Measurements from ENCODE around the gene CNP. TPM values are rescaled to one million over a fixed set of nuclear protein-coding genes. Genes with fewer than 3 reads are reported as not detected.

CNP gene
- total RNA-seq, 1 donor from 2014 or later: 79.4 TPM

GRCh38 chr17:41972571-41973407 lies 6.2 kb downstream of the CNP start:
- Mint-ChIP-seq H3K9me3 (ENCODE audit: low read depth) (no peaks in the 10 kb centered on the region), H3K36me3 (ENCODE audit: low read depth) (peaks cover 24% of the 10 kb centered on the region), H3K27me3 (ENCODE audit: low read depth) (no peaks in the 10 kb centered on the region), H3K4me3 (ENCODE audit: unreplicated experiment) (no peak overlapping the region), H3K4me1 (ENCODE audit: low read depth) (peaks cover 31% of the 10 kb centered on the region), H3K27ac (ENCODE audit: unreplicated experiment) (peak overlapping the region; percentile 54)
- TF ChIP-seq CTCF (IDR thresholded peaks at IDR 0.05): no peak
- peak; percentile 65 for DNase-seq (ENCODE audit: low spot score)

GRCh38 chr17:41973408-41973811 lies 6.8 kb downstream of the CNP start:
- Mint-ChIP-seq H3K9me3 (ENCODE audit: low read depth) (no peaks in the 10 kb centered on the region), H3K36me3 (ENCODE audit: low read depth) (peaks cover 25% of the 10 kb centered on the region), H3K27me3 (ENCODE audit: low read depth) (no peaks in the 10 kb centered on the region), H3K4me1 (ENCODE audit: low read depth) (peaks cover 25% of the 10 kb centered on the region), H3K4me3 (ENCODE audit: unreplicated experiment) (no peak overlapping the region), H3K27ac (ENCODE audit: unreplicated experiment) (no peak overlapping the region)
- no peak for TF ChIP-seq CTCF (IDR thresholded peaks at IDR 0.05)
- DNase-seq (ENCODE audit: low spot score): peak; percentile 73

GRCh38 chr17:41974031-41974430 lies 7.4 kb downstream of the CNP start:
- Mint-ChIP-seq H3K27ac (ENCODE audit: unreplicated experiment) (no peak overlapping the region), H3K4me3 (ENCODE audit: unreplicated experiment) (no peak overlapping the region), H3K4me1 (ENCODE audit: low read depth) (peaks cover 18% of the 10 kb centered on the region), H3K9me3 (ENCODE audit: low read depth) (no peaks in the 10 kb centered on the region), H3K27me3 (ENCODE audit: low read depth) (no peaks in the 10 kb centered on the region), H3K36me3 (ENCODE audit: low read depth) (peaks cover 25% of the 10 kb centered on the region)
- DNase-seq (ENCODE audit: low spot score): peak; percentile 68
- no peak for TF ChIP-seq CTCF (IDR thresholded peaks at IDR 0.05)

- TF ChIP-seq CTCF (IDR thresholded peaks at IDR 0.05): no peak
- Mint-ChIP-seq H3K4me3 (ENCODE audit: unreplicated experiment) (no peak overlapping the region), H3K36me3 (ENCODE audit: low read depth) (peaks cover 25% of the 10 kb centered on the region), H3K4me1 (ENCODE audit: low read depth) (peaks cover 14% of the 10 kb centered on the region), H3K27me3 (ENCODE audit: low read depth) (no peaks in the 10 kb centered on the region), H3K9me3 (ENCODE audit: low read depth) (no peaks in the 10 kb centered on the region), H3K27ac (ENCODE audit: unreplicated experiment) (no peak overlapping the region)
- peak; percentile 84 for DNase-seq (ENCODE audit: low spot score)
Observed at GRCh38 chr17:41974658-41975057, 8.1 kb downstream of the CNP start.

- Mint-ChIP-seq H3K9me3 (ENCODE audit: low read depth) (no peaks in the 10 kb centered on the region), H3K4me1 (ENCODE audit: low read depth) (peaks cover 12% of the 10 kb centered on the region), H3K36me3 (ENCODE audit: low read depth) (peaks cover 25% of the 10 kb centered on the region), H3K27ac (ENCODE audit: unreplicated experiment) (no peak overlapping the region), H3K4me3 (ENCODE audit: unreplicated experiment) (no peak overlapping the region), H3K27me3 (ENCODE audit: low read depth) (no peaks in the 10 kb centered on the region)
- no peak for TF ChIP-seq CTCF (IDR thresholded peaks at IDR 0.05)
- DNase-seq (ENCODE audit: low spot score): peak; percentile 43
Observed at GRCh38 chr17:41975099-41976083, 8.8 kb downstream of the CNP start.
